Pancreas (tissue), 10 donors: ENCODE data around the gene DPF3. TPM values are rescaled to one million over a fixed set of nuclear protein-coding genes. Genes with fewer than 3 reads are reported as not detected.
A peak's percentile ranks its signal among the peaks of the same experiment; 100 is the strongest.

ENCODE experiments used
- ATAC-seq, 4 donors: fragments of 200-7000 bp; cut with Tn5 transposase; one replicate each; pipeline versions ENCODE4 v1.8.0 to v1.9.1; 2020; ENCODE audit warnings: mild to moderate bottlenecking in 4 of 4, moderate library complexity in 4 of 4
- DNase-seq, 6 donors: peaks; one replicate each; pipeline ENCODE4 v3.0.0-alpha.2; 2020
- FAIRE-seq: peaks from 2 replicates; lab custom pipeline; 2012; peaks lifted over from hg19 to GRCh38; lab: Jason Lieb, UNC
- H3K27ac ChIP-seq, 4 donors: fragments of 200-600 bp; sonication (generic); 1 replicate in 3 of 4; 2 replicates in 1 of 4; pipeline versions ENCODE4 v1.5.0 to v1.8.0; 2020
- H3K27me3 ChIP-seq, 4 donors: fragments of 200-600 bp; one replicate each; pipeline ENCODE4 v1.8.0; 2021
- H3K36me3 ChIP-seq, 3 donors: fragments of 200-600 bp; sonication (generic) in 1 of 3; one replicate each; pipeline versions ENCODE4 v1.5.0 to v1.8.0; 2020 to 2021
- H3K4me1 ChIP-seq, 3 donors: fragments of 200-600 bp; one replicate each; pipeline ENCODE4 v1.8.0; 2021
- H3K4me3 ChIP-seq, 4 donors: fragments of 200-600 bp; sonication (generic) in 2 of 4; one replicate each; pipeline versions ENCODE4 v1.5.0 to v1.8.0; 2020 to 2021
- H3K9me3 ChIP-seq, 4 donors: fragments of 200-600 bp; one replicate each; pipeline ENCODE4 v1.8.0; 2021
- CTCF ChIP-seq, 4 donors: fragments of 200-600 bp; sonication (generic) in 3 of 4; IDR thresholded peaks; one replicate each; pipeline versions ENCODE4 v1.5.0 to v1.8.0; 2021; ENCODE audit warnings: antibody characterized with exemption in 4 of 4
- WGBS, 2 donors: extraction: QIAGEN DNeasy Blood & Tissue Kit; methylation state at CpG; one replicate each; pipeline ENCODE4 v1.1.7; 2013; 5-methylcytosine and 5-hydroxymethylcytosine counted together
- intact Hi-C, 3 donors: fragments of 100-400 bp; cut with DNase I; formaldehyde crosslinking; loops; one replicate each; pipeline versions ENCODE4 v1.11.1 to v1.14.2; 2022
- polyA plus RNA-seq, 2 donors: library from polyadenylated mRNA; stranded (reverse); fragments of 200-250 nt; gene quantifications; one replicate each; pipeline ENCODE4 v1.2.3, GENCODE V29; 2013
- total RNA-seq, 6 donors: library from RNA; stranded (reverse); fragmentation: NEBNext Ultra II Directional in 4 of 6; extraction: Animal tissue kit (Norgen Biotek cat#: 25700) in 4 of 6; gene quantifications; one replicate each; pipeline versions ENCODE4 v1.2.1 to v1.2.4, GENCODE V29; 2021 to 2023
- donor health status: healthy with polysubstance abuse.
- donor health status: DM: no; HTN: no; CAD: no; lungs with moderate emphysema.
- donor health status: DM: no; HTN: no; CAD: no.
- donor health status: control.
- donor health status: control.
- donor health status: Bipolar disorder and iron deficiency.
- donor health status: DM: yes; HTN: yes; CAD: no.
- donor health status: DM: no; HTN: no; CAD: no.
- donor health status: DM: no; HTN: no; CAD: no.
- donor health status: DM: yes; HTN: yes; CAD: no.

Gene DPF3
- total and polyA plus RNA-seq, 8 donors: 0.14 to 1.3 (median 0.86) TPM

- no peak for FAIRE-seq
- no peak for ATAC-seq
- no peaks in the 10 kb centered on the region for H3K4me1 ChIP-seq
- H3K4me3 ChIP-seq: peak overlapping the region in 3 of 4 donors; percentile 59 to 74 (median 68)
- 4% methylated on average over 14 of the region's 14 CpGs for WGBS, 2 donors
- H3K27ac ChIP-seq: no peak overlapping the region
- intact Hi-C loops: no loop called here
- H3K9me3 ChIP-seq: no peaks in the 10 kb centered on the region
- no peak for DNase-seq
- H3K27me3 ChIP-seq: peaks cover 0 to 7% (median 0%) of the 10 kb centered on the region in 4 donors
- no peak for TF ChIP-seq CTCF (IDR thresholded peaks at IDR 0.05)
- no peaks in the 10 kb centered on the region for H3K36me3 ChIP-seq
Measured at GRCh38 chr14:72891666-72892102, 2.2 kb downstream of the DPF3 start.

- 65 to 70% methylated on average over 5 of the region's 5 CpGs for WGBS, 2 donors
- FAIRE-seq: no peak
- no peak for TF ChIP-seq CTCF (IDR thresholded peaks at IDR 0.05)
Measured at GRCh38 chr14:72889366-72889765, 4.5 kb downstream of the DPF3 start.

GRCh38 chr14:72888636-72889201, 5.2 kb downstream of the DPF3 start:
- H3K27ac ChIP-seq: no peak overlapping the region
- H3K9me3 ChIP-seq: no peaks in the 10 kb centered on the region
- H3K4me3 ChIP-seq: no peak overlapping the region
- ATAC-seq: no peak
- no peaks in the 10 kb centered on the region for H3K36me3 ChIP-seq
- peaks cover 0 to 7% (median 0%) of the 10 kb centered on the region in 4 donors for H3K27me3 ChIP-seq
- no peak for TF ChIP-seq CTCF (IDR thresholded peaks at IDR 0.05)
- H3K4me1 ChIP-seq: no peaks in the 10 kb centered on the region
- no peak for DNase-seq
- intact Hi-C loops: no loop called here
- WGBS, 2 donors: 80 to 83% methylated on average over 2 of the region's 2 CpGs
- no peak for FAIRE-seq

More at GRCh38 chr14:72889366-72889765, 4.5 kb downstream of the DPF3 start:
- no peak overlapping the region for H3K4me3 ChIP-seq
- no peaks in the 10 kb centered on the region for H3K9me3 ChIP-seq
- no peak overlapping the region for H3K27ac ChIP-seq
- intact Hi-C loops: no loop called here
- ATAC-seq: no peak
- no peaks in the 10 kb centered on the region for H3K4me1 ChIP-seq
- H3K27me3 ChIP-seq: peaks cover 0 to 7% (median 0%) of the 10 kb centered on the region in 4 donors
- H3K36me3 ChIP-seq: no peaks in the 10 kb centered on the region
- no peak for DNase-seq

GRCh38 chr14:72888192-72888591, 5.7 kb downstream of the DPF3 start:
- no peak for TF ChIP-seq CTCF (IDR thresholded peaks at IDR 0.05)
- peaks cover 0 to 7% (median 0%) of the 10 kb centered on the region in 4 donors for H3K27me3 ChIP-seq
- no peaks in the 10 kb centered on the region for H3K36me3 ChIP-seq
- no peak overlapping the region for H3K27ac ChIP-seq
- DNase-seq (no peak), ATAC-seq (no peak), FAIRE-seq (no peak)
- H3K4me3 ChIP-seq: no peak overlapping the region
- intact Hi-C loops: no loop called here
- WGBS, 2 donors: 88 to 90% methylated on average over 2 of the region's 2 CpGs
- no peaks in the 10 kb centered on the region for H3K4me1 ChIP-seq
- no peaks in the 10 kb centered on the region for H3K9me3 ChIP-seq

GRCh38 chr14:72887514-72887913, 6.4 kb downstream of the DPF3 start:
- H3K9me3 ChIP-seq: no peaks in the 10 kb centered on the region
- no peak overlapping the region for H3K27ac ChIP-seq
- TF ChIP-seq CTCF (IDR thresholded peaks at IDR 0.05): no peak
- ATAC-seq (no peak), DNase-seq (no peak), FAIRE-seq (no peak)
- H3K4me1 ChIP-seq: no peaks in the 10 kb centered on the region
- 93 to 97% methylated on average over 3 of the region's 3 CpGs for WGBS, 2 donors
- no peak overlapping the region for H3K4me3 ChIP-seq
- intact Hi-C loops: no loop called here
- H3K36me3 ChIP-seq: no peaks in the 10 kb centered on the region
- peaks cover 0 to 7% (median 0%) of the 10 kb centered on the region in 4 donors for H3K27me3 ChIP-seq
